ENCODE measurements around the gene MTCL1.

GRCh38 chr18:8794156-8794933 lies 89.0 kb downstream of the MTCL1 start:
- TF ChIP-seq POLR2A (IDR thresholded peaks at IDR 0.05), result no peak
- TF ChIP-seq CTCF (IDR thresholded peaks at IDR 0.05), result no peak
